Vagina (tissue), 2 donors: ENCODE data around the gene NAT8L. TPM values are rescaled to one million over a fixed set of nuclear protein-coding genes. Genes with fewer than 3 reads are reported as not detected.

ENCODE experiments used
- DNase-seq, 2 donors: peaks; one replicate each; pipeline ENCODE4 v3.0.0-alpha.2; 2017; ENCODE audit errors: extremely low spot score in 2 of 2
- H3K27ac ChIP-seq: fragments of 200-600 bp; sonication (generic); one replicate; pipeline ENCODE4 v1.5.1; 2019
- H3K27me3 ChIP-seq: fragments of 200-600 bp; sonication (generic); one replicate; pipeline ENCODE4 v1.5.1; 2019
- H3K36me3 ChIP-seq, 2 donors: fragments of 200-600 bp; sonication (generic); one replicate each; pipeline ENCODE4 v1.5.1; 2017 to 2019
- H3K4me1 ChIP-seq: fragments of 200-600 bp; sonication (generic); one replicate; pipeline ENCODE4 v1.5.1; 2019
- H3K4me3 ChIP-seq, 2 donors: fragments of 200-600 bp; sonication (generic); 1 replicate in 1 of 2; 2 replicates in 1 of 2; pipeline ENCODE4 v1.5.1; 2016 to 2019
- H3K9me3 ChIP-seq: fragments of 200-600 bp; sonication (generic); one replicate; pipeline ENCODE4 v1.5.1; 2019
- POLR2A ChIP-seq, 2 donors: fragments of 450-650 bp; IDR thresholded peaks; one replicate each; pipeline ENCODE4 v1.6.1; 2017; ENCODE audit warnings: antibody characterized with exemption in 2 of 2, mild to moderate bottlenecking in 2 of 2, moderate library complexity in 2 of 2
- POLR2AphosphoS5 ChIP-seq, 2 donors: sonication (generic); formaldehyde crosslinking; IDR thresholded peaks; one replicate each; pipeline ENCODE4 v1.9.0; 2017; ENCODE audit warnings: antibody characterized with exemption in 2 of 2, mild to moderate bottlenecking in 2 of 2, low read depth in 1 of 2; ENCODE audit not compliant: insufficient read depth in 1 of 2
- intact Hi-C: fragments of 100-400 bp; cut with DNase I; formaldehyde crosslinking; loops from one replicate; pipeline ENCODE4 v1.15.1; 2023
- total RNA-seq: library from RNA; depleted of rRNA; stranded (reverse); fragments of >200 nt; gene quantifications from one replicate; pipeline ENCODE4 v1.2.3, GENCODE V29; 2016
- TF ChIP-seq, protein P1 (sequence below), 3 experiments: fragments of 450-650 bp in 2 of 3; fragments of 200-600 bp in 1 of 3; sonication (generic) in 1 of 3; IDR thresholded peaks; one replicate each; pipeline ENCODE4 v1.5.1; 2017 to 2019; ENCODE audit warnings: antibody characterized with exemption in 3 of 3, mild to moderate bottlenecking in 2 of 3, moderate library complexity in 2 of 3

Gene NAT8L
- total RNA-seq, 1 donor from 2014 or later = 1.7 TPM

- DNase-seq = no peak
- no peaks in the 10 kb centered on the region for H3K4me1 ChIP-seq
- H3K36me3 ChIP-seq = no peaks in the 10 kb centered on the region
- H3K9me3 ChIP-seq = no peaks in the 10 kb centered on the region
- no peaks in the 10 kb centered on the region for H3K27me3 ChIP-seq
- intact Hi-C loops = no loop called here
- no peak overlapping the region for H3K4me3 ChIP-seq
- TF ChIP-seq, protein P1, sequence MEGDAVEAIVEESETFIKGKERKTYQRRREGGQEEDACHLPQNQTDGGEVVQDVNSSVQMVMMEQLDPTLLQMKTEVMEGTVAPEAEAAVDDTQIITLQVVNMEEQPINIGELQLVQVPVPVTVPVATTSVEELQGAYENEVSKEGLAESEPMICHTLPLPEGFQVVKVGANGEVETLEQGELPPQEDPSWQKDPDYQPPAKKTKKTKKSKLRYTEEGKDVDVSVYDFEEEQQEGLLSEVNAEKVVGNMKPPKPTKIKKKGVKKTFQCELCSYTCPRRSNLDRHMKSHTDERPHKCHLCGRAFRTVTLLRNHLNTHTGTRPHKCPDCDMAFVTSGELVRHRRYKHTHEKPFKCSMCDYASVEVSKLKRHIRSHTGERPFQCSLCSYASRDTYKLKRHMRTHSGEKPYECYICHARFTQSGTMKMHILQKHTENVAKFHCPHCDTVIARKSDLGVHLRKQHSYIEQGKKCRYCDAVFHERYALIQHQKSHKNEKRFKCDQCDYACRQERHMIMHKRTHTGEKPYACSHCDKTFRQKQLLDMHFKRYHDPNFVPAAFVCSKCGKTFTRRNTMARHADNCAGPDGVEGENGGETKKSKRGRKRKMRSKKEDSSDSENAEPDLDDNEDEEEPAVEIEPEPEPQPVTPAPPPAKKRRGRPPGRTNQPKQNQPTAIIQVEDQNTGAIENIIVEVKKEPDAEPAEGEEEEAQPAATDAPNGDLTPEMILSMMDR (IDR thresholded peaks at IDR 0.05) = no peak
- TF ChIP-seq POLR2AphosphoS5 (IDR thresholded peaks at IDR 0.05; ENCODE audit: insufficient read depth in 1 of 2, low read depth in 1 of 2) = no peak
- no peak for TF ChIP-seq POLR2A (IDR thresholded peaks at IDR 0.05)
- no peak overlapping the region for H3K27ac ChIP-seq
These were observed 24.7 kb downstream of the NAT8L start for GRCh38 chr4:2083826-2084160.

GRCh38 chr4:2084316-2084715 is 25.2 kb downstream of the NAT8L start:
- TF ChIP-seq POLR2AphosphoS5 (IDR thresholded peaks at IDR 0.05; ENCODE audit: insufficient read depth in 1 of 2, low read depth in 1 of 2) = no peak
- TF ChIP-seq, protein P1 (IDR thresholded peaks at IDR 0.05) = no peak
- TF ChIP-seq POLR2A (IDR thresholded peaks at IDR 0.05) = no peak
- intact Hi-C loops = no loop called here
- no peaks in the 10 kb centered on the region for H3K36me3 ChIP-seq
- H3K27me3 ChIP-seq = no peaks in the 10 kb centered on the region
- no peak overlapping the region for H3K27ac ChIP-seq
- no peak overlapping the region for H3K4me3 ChIP-seq
- no peaks in the 10 kb centered on the region for H3K4me1 ChIP-seq
- H3K9me3 ChIP-seq = no peaks in the 10 kb centered on the region
- no peak for DNase-seq

GRCh38 chr4:2085496-2085901 is 26.4 kb downstream of the NAT8L start:
- intact Hi-C loops = no loop called here
- Histone ChIP-seq H3K27me3 (no peaks in the 10 kb centered on the region), H3K27ac (no peak overlapping the region), H3K4me3 (no peak overlapping the region), H3K9me3 (no peaks in the 10 kb centered on the region), H3K36me3 (no peaks in the 10 kb centered on the region), H3K4me1 (no peaks in the 10 kb centered on the region)
- no peak for TF ChIP-seq POLR2A (IDR thresholded peaks at IDR 0.05)
- TF ChIP-seq, protein P1 (IDR thresholded peaks at IDR 0.05) = no peak
- no peak for TF ChIP-seq POLR2AphosphoS5 (IDR thresholded peaks at IDR 0.05; ENCODE audit: insufficient read depth in 1 of 2, low read depth in 1 of 2)
- DNase-seq = no peak

GRCh38 chr4:2087170-2087569 is 28.0 kb downstream of the NAT8L start:
- Histone ChIP-seq H3K36me3 (no peaks in the 10 kb centered on the region), H3K9me3 (no peaks in the 10 kb centered on the region), H3K4me1 (no peaks in the 10 kb centered on the region), H3K27ac (no peak overlapping the region), H3K4me3 (no peak overlapping the region), H3K27me3 (no peaks in the 10 kb centered on the region)
- DNase-seq = no peak
- intact Hi-C loops = no loop called here
- TF ChIP-seq, protein P1 (IDR thresholded peaks at IDR 0.05) = no peak
- no peak for TF ChIP-seq POLR2AphosphoS5 (IDR thresholded peaks at IDR 0.05; ENCODE audit: insufficient read depth in 1 of 2, low read depth in 1 of 2)
- TF ChIP-seq POLR2A (IDR thresholded peaks at IDR 0.05) = no peak

DNA sequence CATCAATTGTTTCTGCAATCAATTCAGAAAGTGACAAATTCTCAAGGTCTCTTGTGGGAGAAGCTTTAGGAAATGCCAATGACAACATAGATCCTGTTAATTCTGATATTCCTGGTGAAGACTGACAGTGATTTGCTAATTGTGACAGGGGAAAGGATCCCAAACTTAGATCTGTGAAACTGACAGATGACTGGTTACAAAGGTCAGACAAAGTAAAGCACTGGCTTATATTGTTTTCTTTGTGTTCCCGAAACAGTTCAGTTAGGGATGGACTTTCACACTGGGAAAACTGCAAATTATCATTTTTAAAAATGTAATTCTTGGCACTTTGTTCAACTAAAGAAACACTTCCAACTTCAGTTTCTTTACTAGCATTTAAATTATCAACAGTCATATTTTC is 30.1 kb downstream of the NAT8L start:
- Histone ChIP-seq H3K27me3 (no peaks in the 10 kb centered on the region), H3K36me3 (no peaks in the 10 kb centered on the region), H3K4me1 (no peaks in the 10 kb centered on the region), H3K9me3 (no peaks in the 10 kb centered on the region), H3K27ac (no peak overlapping the region), H3K4me3 (no peak overlapping the region)
- DNase-seq = no peak
- intact Hi-C loops = no loop called here
- TF ChIP-seq POLR2AphosphoS5 (IDR thresholded peaks at IDR 0.05; ENCODE audit: insufficient read depth in 1 of 2, low read depth in 1 of 2) (no peak), POLR2A (IDR thresholded peaks at IDR 0.05) (no peak)
- TF ChIP-seq, protein P1 (IDR thresholded peaks at IDR 0.05) = no peak
